IPS DF 4.7 (cell line): ENCODE data around the gene C3orf70.

Experiments used
- DNase-seq: peaks from one replicate; pipeline ENCODE4 v3.0.0-alpha.2; 2013; ENCODE audit warnings: low spot score; ENCODE audit errors: extremely low read depth

Gene C3orf70, protein sequence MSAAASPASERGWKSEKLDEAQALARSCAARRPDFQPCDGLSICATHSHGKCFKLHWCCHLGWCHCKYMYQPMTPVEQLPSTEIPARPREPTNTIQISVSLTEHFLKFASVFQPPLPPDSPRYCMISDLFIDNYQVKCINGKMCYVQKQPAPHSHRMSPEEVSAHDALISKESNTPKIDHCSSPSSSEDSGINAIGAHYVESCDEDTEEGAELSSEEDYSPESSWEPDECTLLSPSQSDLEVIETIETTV

DNA sequence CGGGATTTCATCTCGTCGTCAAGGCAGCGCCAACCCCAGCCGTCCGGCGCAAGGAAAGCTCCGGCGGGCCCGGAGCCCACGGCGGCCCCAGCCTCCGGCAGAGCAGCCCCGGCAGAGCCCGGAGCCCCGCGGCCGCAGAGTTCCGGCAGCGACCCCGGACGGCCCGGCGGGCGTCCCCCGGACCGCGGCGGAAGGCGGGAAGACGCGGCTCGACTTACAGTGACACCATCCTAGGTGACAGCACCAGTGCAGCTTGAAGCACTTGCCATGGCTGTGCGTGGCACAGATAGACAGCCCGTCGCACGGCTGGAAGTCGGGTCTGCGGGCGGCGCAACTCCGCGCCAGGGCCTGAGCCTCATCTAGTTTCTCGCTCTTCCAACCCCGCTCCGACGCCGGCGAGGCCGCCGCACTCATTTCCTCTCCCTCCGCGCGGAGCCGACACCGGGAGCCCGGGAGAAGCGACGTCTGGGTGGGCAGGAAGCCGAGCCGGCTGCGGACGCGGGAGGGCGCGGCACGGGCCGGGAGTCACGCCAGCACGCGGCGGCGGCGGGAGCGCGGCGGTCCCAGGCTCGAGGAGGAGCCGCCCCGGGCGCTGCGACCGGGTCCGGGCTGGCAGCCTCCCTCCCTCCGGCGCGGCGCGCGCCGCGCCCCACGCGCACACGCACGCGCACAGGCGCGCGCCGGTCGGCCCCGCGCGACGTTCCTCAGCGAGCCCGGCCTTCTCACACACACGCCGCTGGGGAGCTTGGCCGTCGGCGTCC lies at the start of gene C3orf70:
C3orf70 (minus strand) TSS at position 651 of the 761 bp plus-strand sequence; CDS start at position 414, 237 bp downstream.
- no peak for DNase-seq

DNA sequence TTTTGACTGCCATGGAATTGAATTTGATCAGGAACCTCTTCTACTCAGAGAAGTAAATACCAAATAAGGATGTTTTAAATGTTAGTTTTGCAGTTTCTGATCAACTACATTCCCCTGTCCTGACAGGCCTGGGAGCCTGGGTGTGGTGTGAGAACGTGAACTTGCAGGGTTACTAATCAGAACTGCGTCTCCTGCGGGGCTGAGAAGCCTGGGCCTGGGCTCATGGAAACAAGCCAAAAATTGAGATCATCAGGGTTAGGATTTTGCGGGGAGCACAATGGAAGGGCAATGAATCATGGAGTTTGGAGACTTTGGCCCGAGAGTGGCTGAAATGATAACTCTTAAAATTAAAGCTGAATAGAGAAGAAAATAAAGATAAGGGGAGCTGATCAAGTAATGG lies 47.8 kb upstream of the C3orf70 start:
- no peak for DNase-seq

DNA sequence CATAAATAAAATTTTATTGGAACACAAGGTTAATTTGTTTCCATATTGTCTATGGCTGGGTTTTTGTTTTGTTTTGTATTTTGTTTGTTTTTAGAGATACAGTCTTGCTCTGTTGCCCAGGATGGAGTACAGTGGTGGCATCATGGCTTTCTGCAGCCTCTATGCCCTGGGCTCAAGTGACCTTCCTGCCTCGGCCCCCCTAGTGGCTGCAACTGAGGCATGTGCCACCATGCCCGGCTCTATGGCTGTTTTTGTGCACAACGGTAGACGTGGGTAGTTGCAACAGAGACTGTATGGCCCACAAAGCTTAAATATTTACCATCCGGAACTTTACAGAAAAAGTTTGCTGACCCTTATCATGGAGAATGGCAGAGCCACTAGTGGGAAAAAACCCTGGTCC lies 46.8 kb upstream of the C3orf70 start:
- no peak for DNase-seq

DNA sequence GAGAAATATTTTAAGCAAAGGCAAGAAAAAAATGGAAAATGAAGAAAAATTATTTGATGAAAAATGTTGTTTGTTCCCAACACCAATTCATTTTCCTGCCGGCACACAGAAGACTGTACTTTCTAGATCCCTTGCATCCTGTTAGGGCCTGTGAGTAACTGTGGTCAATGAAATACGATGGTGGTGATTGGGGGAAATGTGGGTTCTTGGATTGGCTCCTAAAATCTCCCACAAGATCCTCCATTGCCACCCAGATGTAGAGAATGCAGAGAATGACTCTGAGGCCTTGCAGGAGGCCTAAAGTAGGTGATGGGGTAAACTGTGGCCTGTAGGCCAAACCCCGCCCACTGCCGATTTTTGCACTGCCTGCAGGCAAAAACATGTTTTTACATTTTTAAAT lies 46.3 kb upstream of the C3orf70 start:
- no peak for DNase-seq

DNA sequence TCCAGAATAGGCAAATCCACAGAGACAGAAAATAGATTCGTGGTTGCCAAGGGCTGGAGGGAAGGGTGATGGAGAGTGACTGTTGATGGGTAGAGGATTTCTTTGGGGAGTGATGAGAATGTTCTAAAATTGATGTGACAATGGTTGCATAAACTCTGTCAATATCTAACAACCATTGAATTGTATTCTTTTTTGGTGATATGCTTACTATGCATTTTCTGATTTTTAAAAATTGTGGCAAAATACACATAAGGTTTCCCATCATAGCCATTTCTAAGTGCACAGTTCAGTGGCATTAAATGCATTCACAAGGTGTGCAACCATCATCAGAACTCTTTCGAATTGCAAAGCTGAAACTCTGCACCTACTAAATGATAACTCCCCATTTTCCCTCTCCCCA lies 44.2 kb upstream of the C3orf70 start:
- no peak for DNase-seq

DNA sequence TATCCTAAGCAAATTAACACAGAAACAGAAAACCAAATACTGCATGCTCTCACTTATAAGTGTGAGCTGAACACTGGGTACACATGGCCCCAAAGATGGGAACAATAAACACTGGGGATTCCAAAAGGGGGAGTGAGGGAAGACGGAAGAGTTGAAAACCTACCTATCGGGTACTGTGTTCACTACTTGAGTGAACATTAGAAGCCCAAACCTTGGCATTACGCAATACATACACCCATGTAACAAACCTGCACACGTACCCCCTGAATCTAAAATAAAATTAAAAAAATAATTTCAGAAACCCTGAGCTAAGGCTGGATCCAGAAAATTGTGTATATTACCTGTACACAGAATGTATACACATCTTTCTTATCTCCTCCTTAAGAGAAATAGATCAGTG lies 42.8 kb upstream of the C3orf70 start:
- no peak for DNase-seq

DNA sequence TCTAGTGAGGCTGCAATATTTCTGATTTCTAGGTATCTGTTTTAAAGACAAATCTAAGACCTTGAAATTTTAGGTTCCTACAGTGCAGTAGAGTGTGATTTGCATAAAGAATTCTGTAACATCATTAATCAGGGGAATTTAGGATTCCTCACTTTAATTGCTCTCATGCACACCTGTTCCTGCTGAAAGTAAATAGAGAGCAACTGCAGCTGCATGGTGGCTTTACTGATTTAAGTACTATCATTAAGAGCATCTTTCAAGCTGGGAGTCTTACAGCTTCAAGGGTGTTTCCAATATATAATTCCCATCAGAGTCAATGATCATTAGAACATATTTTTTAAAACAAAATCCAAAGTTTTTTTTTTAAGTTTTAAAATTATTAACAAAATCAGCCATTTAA lies 36.0 kb upstream of the C3orf70 start:
- no peak for DNase-seq

DNA sequence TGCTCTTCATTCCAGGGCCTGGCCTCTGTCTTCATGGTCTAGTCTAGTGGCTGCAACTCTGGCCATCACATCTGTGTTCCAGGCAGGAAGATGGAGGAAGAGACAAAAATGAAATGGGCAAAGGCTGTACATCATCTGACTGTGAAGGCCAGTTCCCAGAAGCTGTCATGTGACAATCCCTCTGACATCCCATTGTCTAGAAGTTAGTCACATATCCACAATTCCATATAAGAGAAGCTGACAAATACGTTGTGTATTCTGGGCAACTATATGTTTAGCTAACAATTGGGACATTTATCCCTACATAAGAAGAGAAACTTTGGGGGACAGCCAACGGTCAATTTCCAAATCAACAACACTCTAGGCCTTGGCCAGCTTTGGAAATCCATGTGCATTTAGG lies 34.5 kb upstream of the C3orf70 start:
- DNase-seq, result no peak

DNA sequence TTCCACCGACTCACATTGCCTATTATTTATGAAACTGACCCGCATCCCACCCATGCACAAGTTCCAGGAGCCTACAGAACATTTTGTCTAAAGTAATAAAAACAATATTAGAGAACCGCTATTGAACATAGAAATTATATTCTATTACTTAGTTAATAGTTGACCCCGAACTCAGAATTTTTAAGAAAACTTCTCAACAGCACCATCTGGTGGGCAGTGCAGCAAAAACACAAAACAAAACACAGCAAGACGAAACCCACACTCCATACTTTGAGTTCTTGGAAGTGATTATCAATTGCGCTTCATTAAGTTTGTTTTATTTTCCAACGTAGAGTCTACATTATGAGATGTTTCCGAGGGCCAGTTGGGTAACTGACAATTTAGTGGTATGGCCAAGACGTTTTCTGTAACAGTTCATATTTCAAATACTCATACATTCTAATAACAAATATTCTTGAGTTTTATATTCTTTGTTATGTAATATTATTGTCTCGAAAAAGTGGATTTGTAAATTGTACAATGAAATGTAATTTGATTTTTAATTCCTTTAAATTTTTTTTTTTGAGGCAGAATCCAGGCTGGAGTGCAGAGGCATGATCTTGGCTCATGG lies 24.0 kb upstream of the C3orf70 start:
- DNase-seq, result no peak

DNA sequence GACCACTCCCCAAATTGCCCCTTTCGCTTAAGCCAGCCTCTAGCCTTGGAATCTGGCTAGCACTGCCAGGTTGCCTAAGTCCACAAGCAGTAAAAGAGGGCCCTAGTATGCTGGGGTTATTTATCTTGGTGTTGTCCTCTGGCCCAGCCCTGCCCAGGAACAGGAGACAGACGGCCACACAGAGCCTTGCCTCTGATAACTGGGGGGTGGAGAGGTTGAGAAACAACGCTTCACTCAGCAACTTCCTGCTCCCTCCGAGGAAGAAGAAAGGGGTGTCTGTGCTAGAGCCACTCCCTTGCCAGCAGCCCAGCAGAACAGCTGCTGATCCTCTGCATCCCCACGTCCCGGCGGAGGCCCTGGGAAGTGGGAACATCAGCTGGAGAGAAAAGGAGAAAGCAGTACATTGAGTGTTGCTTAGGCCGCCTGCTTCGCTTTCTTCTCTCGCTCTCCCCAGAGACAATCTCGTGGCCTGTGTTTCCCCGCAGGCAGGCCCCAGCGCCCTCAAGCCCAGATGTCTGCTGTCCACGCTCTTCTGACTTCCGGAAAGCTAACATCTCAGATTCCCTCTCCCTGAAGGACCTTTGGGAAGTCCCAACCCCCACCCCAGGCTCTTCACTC lies 22.6 kb upstream of the C3orf70 start:
- DNase-seq, result no peak

DNA sequence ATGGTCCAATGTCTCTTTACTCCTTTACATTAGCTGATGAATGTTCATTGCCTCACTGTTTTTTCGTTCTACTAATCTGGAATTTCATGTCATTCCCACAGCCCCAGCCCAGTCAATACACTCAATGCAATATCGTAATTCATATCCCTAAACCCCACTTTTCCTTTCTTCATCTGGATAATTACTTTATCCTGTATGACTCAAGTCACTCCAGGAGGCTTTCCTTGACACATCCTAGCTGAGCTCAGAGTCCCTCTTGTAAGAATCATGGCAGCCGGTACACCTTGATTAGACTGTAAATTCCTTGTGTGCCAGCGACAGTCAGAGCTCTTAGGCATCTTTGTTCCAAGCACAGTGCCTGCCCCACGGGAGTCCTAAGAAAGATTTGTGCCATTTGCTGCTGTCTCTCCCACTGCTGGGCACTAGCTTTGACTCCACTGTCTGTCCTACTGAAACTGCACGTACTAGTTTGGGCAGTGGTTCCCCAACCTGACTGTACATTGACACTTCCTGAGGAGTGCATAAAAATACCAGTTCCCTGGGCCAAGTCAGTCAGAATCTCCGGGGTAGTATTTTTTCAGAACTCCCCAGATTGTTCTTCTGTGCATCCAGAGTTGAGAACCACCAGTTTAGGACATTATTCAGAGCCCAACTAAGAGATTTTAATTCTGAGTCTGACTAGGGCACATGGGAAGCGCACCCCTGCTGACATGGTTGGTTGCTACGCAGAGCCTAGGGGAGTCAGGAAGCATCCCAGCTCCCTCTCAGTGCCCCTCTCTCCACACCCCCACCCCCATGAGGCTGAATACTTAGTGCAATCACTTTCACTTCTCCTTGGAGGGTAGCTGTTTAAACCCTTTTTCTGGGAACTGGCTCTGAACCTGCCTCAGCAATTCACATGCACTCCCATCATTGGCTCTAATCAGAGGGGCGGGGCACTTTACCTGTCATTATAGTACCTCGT lies 19.5 kb upstream of the C3orf70 start:
- DNase-seq, result no peak

DNA sequence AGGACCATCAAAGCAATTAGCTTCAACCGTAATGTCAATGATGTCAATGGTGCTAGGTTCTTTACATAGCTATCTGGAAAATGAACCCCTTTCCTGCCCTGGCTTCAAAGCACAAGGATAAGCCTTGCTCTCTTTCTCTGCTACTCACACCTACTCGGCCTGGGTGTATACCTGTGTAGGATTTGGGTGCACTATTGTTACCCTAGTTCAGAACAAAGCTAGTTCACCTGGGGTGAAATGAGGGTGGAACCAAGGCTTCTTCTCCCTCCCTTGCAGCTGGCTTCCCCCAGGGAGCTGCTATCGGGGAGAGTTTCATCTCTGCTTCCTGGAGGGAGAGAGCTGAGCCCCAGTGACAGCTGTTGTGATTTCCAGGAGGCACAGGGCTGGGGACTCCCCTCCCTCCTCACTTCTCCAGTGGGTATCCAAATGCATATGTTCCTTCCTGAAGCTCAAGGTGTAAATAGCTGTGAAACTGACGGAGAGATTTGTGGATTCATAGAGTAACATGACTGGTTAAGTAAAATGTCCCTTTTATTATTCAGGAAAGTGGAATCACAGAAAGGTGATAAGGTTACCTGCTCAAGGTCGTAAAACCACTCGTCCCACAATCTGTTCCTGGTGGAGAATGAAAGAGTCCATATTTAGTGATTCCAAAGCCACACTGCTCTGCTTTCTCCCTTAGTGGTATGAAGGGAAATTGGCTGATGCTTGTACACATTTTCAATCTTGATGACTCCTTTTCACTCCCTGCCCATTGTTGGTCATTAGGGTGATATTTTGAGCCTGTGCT lies 11.8 kb upstream of the C3orf70 start:
- DNase-seq, result no peak

DNA sequence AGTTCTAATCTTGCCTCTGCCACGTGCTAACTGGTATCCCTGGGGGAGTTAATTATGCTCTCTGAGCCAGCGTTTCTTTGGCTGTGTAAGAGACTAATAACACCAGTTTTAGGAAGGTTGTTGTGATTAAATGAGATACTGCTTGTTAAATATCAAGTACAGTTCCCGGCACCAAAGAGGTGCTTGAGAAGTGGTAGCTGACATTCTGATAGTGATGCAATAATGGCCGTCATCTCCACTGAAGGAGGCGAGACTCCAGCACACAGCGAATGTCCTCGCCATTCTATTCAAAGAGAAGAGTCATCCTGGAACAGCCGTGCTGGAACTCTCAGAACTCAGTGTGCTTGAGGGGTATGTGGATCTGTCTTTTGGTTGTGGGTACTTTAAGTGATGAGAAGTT lies 9.8 kb upstream of the C3orf70 start:
- no peak for DNase-seq

DNA sequence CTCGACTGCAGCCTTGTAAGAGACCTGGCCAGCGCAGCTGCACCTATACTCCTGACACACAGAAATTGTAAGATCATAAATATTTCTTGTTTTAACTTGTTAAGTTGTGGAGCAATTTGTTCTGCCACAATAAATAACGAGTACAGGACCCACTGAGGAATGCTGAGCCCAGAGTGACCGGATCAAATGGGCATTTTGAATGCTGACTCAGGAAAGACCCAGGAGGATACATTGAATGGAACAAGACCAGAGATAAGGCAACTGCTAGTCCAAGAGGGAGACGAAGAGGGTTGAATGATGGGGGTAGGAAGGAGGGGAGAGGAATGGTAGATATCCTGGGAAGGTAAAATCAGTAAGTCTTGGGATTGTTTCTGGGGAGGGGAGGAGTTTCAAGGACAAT lies 8.9 kb upstream of the C3orf70 start:
- no peak for DNase-seq

DNA sequence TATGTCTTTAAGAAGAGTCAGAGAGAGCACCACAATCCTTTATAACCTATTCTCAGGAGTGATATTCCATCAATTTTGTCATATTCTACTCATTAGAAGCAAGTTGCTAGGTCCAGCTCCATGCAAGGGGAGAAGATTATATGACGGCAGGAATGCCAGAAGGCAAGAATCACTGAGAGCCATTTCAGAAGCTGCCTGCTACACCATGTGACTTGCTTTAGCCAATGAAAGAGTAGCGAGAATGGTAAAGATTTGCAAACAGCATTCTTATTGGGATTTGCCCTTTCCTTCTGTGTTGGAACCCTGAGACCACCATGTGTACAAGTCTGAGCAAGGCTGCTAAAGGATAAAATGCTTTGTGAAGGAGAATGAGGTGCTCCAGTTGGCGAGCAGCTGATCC lies 4.5 kb upstream of the C3orf70 start:
- DNase-seq, result no peak

DNA sequence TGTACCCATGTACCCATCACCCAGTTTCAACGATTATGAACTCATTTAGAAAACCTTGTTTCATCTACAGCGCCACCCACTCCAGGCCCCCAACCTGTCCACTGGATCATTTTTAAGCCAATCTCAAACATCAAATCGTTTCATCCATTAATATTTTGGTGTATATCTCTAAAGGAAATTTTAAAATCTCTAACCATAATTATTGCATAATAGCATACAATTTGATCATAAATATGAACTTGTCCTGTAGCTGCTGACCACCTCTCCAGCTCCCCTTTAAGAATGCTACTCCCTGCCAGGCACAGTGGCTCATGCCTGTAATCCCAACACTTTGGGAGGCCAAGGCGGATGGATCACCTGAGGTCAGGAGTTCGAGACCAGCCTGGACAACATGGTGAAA lies 2.8 kb upstream of the C3orf70 start:
- no peak for DNase-seq

DNA sequence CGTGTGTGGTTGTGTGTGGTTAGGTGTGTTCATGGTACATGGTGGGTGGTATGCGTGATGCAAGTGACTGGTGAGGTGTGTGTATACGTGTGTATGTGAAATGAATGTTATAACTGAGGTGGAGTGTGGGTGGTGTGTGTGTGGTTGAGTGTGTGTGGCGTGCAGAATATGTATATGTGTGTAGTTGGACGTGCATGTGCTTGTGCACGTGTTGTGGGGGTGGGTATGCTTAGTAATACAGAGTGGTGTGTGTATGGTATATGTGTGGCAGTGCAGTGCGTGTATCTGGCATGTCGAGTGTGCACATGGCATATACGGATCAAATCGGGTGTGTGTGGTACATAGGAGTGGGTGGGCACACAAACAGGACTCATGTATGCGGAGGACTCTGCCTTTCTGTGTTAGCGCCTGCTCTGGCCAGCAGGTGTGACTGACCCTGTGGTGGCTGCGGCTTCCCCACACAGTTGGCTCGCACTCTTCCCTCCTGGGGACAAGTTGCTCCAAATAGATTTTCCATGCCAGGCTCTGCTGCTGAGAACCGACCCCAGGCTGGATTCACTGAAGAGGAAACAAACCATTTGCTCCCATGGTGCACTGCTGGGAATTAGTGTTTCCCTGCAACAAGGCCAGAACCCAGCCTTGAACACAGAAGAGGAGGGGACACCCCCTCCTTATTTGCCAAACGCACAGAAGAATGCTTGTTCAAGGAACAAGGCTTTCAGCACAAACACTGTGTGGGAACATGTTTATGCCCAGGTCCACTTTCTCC lies 1.2 kb upstream of the C3orf70 start:
- no peak for DNase-seq

DNA sequence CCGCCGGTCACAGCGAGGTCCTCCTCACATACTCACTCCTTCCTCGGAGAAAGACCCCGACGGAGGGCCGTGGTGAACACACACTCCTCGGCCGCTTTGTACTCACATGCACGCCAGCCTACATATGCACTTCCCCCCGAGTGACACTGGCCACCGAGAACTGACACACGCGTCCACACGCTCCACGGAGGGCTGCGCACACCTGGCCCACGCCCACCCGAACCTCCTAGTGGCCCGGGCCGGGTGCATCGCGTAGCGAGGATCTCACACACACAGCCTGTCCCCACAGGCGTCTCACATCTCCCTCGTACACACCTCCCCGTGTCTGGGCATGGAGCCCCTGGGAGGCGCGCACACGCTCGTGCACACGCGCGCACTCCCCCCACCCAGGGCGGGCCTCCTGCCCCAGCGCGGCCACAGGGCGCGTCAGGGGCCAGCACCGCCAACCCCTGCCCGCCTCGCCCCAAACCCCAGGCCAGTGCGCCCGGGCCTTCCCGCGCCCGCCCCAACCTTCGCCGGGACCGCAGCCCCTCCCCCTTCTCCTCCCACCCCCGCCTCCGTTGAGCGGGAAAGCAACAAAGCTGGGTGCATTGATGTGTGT lies 411 bp upstream of the C3orf70 start:
- DNase-seq, result no peak

DNA sequence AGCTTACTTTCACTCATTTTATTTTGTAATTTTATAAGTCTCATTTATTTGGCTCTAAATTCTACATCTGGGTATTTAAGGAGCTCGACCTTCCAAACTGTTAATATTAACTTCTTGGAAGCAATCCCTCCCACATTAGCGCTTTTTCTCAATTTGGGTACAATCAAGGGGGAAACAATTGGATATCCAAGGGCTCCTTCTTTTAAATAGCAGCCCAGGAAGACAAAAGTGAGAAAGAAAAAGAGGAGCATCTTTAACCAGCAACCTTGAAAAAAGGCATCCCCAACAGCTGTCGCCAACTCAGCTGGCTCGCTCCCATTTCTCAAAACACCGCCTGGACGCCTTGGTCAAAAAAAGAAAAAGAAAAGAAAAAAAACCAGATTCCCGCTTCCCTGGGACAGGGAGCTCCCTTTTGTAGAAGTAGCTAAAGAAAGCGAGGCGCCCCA lies 873 bp downstream of the C3orf70 start:
- no peak for DNase-seq
